Lung (tissue), 12 donors: Measurements from ENCODE around the gene NSD2. TPM values are rescaled to one million over a fixed set of nuclear protein-coding genes. Genes with fewer than 3 reads are reported as not detected.

ENCODE experiments used
- ATAC-seq: fragments of 200-7000 bp; cut with Tn5 transposase; one replicate; pipeline ENCODE4 v1.9.1; 2020; ENCODE audit warnings: moderate number of reproducible peaks; ENCODE audit not compliant: insufficient read depth, low FRiP score
- DNase-seq, 3 donors: peaks; one replicate each; pipeline ENCODE4 v3.0.0-alpha.2; 2013 to 2017
- H3K27ac ChIP-seq, 2 donors: one replicate each; pipeline ENCODE4 v1.5.1; 2013; ENCODE audit warnings: mild to moderate bottlenecking in 2 of 2, moderate library complexity in 2 of 2, control low read depth in 1 of 2, inconsistent platforms in 1 of 2, low read depth in 1 of 2, low read length in 1 of 2
- H3K27me3 ChIP-seq, 3 donors: one replicate each; pipeline ENCODE4 v1.5.1; 2013; ENCODE audit warnings: low read length in 2 of 3; ENCODE audit not compliant: control insufficient read depth in 3 of 3, insufficient read depth in 3 of 3
- H3K36me3 ChIP-seq, 4 donors: one replicate each; pipeline ENCODE4 v1.5.1; 2013; ENCODE audit warnings: low read length in 4 of 4, mild to moderate bottlenecking in 1 of 4, moderate library complexity in 1 of 4; ENCODE audit not compliant: control insufficient read depth in 4 of 4, insufficient read depth in 4 of 4
- H3K4me1 ChIP-seq, 5 donors: one replicate each; pipeline ENCODE4 v1.5.1; 2013; ENCODE audit warnings: low read length in 5 of 5, mild to moderate bottlenecking in 2 of 5, moderate library complexity in 1 of 5; ENCODE audit not compliant: control insufficient read depth in 5 of 5, insufficient read depth in 5 of 5
- H3K4me3 ChIP-seq: one replicate; pipeline ENCODE4 v1.5.1; 2013; ENCODE audit warnings: mild to moderate bottlenecking, control low read depth, moderate library complexity
- H3K9ac ChIP-seq, 2 donors: one replicate each; pipeline ENCODE4 v1.5.1; 2013; ENCODE audit warnings: low read length in 2 of 2, control low read depth in 1 of 2; ENCODE audit not compliant: insufficient read depth in 1 of 2
- H3K9me3 ChIP-seq, 4 donors: one replicate each; pipeline ENCODE4 v1.5.1; 2013; ENCODE audit warnings: low read length in 3 of 4, mild to moderate bottlenecking in 1 of 4, moderate library complexity in 1 of 4; ENCODE audit not compliant: control insufficient read depth in 4 of 4, insufficient read depth in 3 of 4
- CTCF ChIP-seq: IDR thresholded peaks from 2 replicates; pipeline ENCODE4 v1.5.1; 2012; ENCODE audit warnings: mild to moderate bottlenecking; ENCODE audit errors: control extremely low read depth, extremely low read depth
- WGBS, 2 donors: extraction: QIAGEN DNeasy Blood & Tissue Kit; methylation state at CpG; one replicate each; pipeline ENCODE4 v1.1.7; 2013; 5-methylcytosine and 5-hydroxymethylcytosine counted together
- polyA plus RNA-seq, 2 donors: library from polyadenylated mRNA; stranded (reverse); fragments of 200-250 nt; gene quantifications; one replicate each; pipeline ENCODE4 v1.2.1, GENCODE V29; 2013
- total RNA-seq, 2 donors: library from RNA; depleted of rRNA in 1 of 2; stranded (reverse); fragments of >200 nt in 1 of 2; gene quantifications; one replicate each; pipeline ENCODE4 v1.2.1, GENCODE V29; 2014 to 2021
- donor health status: control.
- donor health status: control.
- donor health status: Bipolar disorder and iron deficiency.
- donor health status: healthy.
- donor health status: DM: yes; HTN: yes; CAD: no.

The NSD2 gene
- total and polyA plus RNA-seq, 4 donors = 12.7 to 66.2 (median 28.3) TPM

- H3K27me3 ChIP-seq = no peaks in the 10 kb centered on the region
- H3K36me3 ChIP-seq = peaks cover 10 to 45% (median 38%) of the 10 kb centered on the region in 4 donors
- no peak overlapping the region for H3K27ac ChIP-seq
- no peaks in the 10 kb centered on the region for H3K4me1 ChIP-seq
- no peak for TF ChIP-seq CTCF
- no peak for ATAC-seq
- WGBS, 2 donors = 96 to 98% methylated on average over 15 of the region's 15 CpGs
- no peaks in the 10 kb centered on the region for H3K9me3 ChIP-seq
- no peak overlapping the region for H3K4me3 ChIP-seq
- no peak overlapping the region for H3K9ac ChIP-seq
- no peak for DNase-seq
These were observed 89.8 kb downstream of the NSD2 start for GRCh38 chr4:1961038-1961437.

GRCh38 chr4:1961563-1961962 is 90.4 kb downstream of the NSD2 start:
- H3K27me3 ChIP-seq = no peaks in the 10 kb centered on the region
- no peaks in the 10 kb centered on the region for H3K4me1 ChIP-seq
- ATAC-seq (no peak), DNase-seq (no peak)
- H3K4me3 ChIP-seq = no peak overlapping the region
- H3K27ac ChIP-seq = no peak overlapping the region
- WGBS, 2 donors = 93 to 94% methylated on average over 4 of the region's 4 CpGs
- TF ChIP-seq CTCF = no peak
- H3K9ac ChIP-seq = no peak overlapping the region
- H3K36me3 ChIP-seq = peaks cover 10 to 45% (median 35%) of the 10 kb centered on the region in 4 donors
- H3K9me3 ChIP-seq = no peaks in the 10 kb centered on the region

GRCh38 chr4:1962980-1963379 is 91.8 kb downstream of the NSD2 start:
- ATAC-seq (no peak), DNase-seq (no peak)
- no peak overlapping the region for H3K27ac ChIP-seq
- no peak for TF ChIP-seq CTCF
- no peaks in the 10 kb centered on the region for H3K9me3 ChIP-seq
- no peak overlapping the region for H3K9ac ChIP-seq
- H3K4me3 ChIP-seq = no peak overlapping the region
- WGBS, 2 donors = 95 to 97% methylated on average over 4 of the region's 4 CpGs
- peaks cover 10 to 42% (median 35%) of the 10 kb centered on the region in 4 donors for H3K36me3 ChIP-seq
- no peaks in the 10 kb centered on the region for H3K27me3 ChIP-seq
- no peaks in the 10 kb centered on the region for H3K4me1 ChIP-seq

DNA sequence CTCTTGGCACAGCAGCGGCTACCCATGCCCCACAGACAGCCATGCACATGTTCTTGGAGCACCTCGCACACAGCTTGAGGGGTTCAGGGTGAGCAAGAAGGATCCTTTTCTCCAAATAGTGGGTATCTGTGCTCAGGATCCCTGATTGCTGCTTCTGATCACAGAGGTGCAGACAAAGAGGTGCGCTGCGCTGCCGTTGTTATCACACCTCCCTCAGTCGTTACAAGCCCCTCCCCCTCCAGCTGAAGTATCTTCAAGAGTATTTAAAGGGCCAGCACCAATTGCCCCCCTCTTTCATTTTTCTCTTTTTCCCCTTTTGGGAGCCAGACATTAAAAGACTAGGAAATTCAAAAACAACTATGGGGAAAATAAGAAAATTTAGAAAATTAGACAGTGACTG is 93.2 kb downstream of the NSD2 start:
- ATAC-seq (no peak), DNase-seq (no peak)
- H3K9me3 ChIP-seq = no peaks in the 10 kb centered on the region
- no peak for TF ChIP-seq CTCF
- H3K27me3 ChIP-seq = no peaks in the 10 kb centered on the region
- H3K27ac ChIP-seq = no peak overlapping the region
- no peak overlapping the region for H3K4me3 ChIP-seq
- H3K9ac ChIP-seq = no peak overlapping the region
- 71 to 83% methylated on average over 6 of the region's 6 CpGs for WGBS, 2 donors
- no peaks in the 10 kb centered on the region for H3K4me1 ChIP-seq
- peaks cover 8 to 35% (median 28%) of the 10 kb centered on the region in 4 donors for H3K36me3 ChIP-seq
